GM15510 (cell line): ENCODE results near the gene HNRNPUL2.

Experiments
- POLR2A ChIP-seq: IDR thresholded peaks from 3 replicates; pipeline ENCODE4 v1.6.1; 2011; ENCODE audit warnings: borderline replicate concordance; ENCODE audit not compliant: insufficient read length; ENCODE audit errors: extremely low read depth

Gene HNRNPUL2

DNA sequence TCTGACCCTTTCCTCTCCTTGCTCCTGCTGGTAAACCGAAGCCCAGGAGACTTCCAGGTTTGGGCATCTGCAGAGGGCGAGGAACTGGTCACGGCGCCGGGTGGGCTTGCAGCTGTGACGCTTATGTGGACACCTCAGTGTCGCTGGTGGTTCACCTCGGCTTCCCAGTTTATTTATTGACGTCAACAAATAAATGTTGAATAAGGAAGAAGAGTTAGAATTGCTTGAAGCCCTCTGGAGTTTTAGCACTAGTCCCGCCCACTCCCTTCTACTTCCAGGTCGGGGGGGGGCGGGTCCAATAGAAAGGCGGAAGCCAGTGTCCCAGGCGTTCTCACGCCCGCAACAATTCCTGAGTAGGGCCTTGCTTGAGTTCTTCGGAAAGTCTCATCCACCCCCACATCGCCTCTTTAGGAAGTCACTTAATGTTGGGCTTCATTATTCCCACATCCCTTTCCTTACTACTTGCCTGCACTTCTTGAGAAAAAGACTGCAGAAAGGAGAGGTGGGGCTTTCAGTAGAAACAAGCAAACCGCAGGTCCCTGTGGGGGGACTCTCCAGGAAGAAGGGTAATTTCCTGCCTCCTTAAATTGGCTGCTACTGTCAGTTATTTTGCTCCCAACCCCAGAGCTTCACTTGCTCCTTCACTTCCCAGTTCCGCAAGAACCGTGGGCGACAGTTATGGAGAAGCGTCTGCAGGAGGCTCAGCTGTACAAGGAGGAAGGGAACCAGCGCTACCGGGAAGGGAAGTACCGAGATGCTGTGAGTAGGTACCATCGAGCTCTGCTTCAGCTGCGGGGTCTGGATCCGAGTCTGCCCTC lies 1.1 kb upstream of the HNRNPUL2 start, which contains the start of gene TTC9C:
Gene TTC9C, plus strand, starts transcription at position 316 of the 818 bp plus-strand sequence. Its CDS starts 363 bp downstream, at position 679.
- peak; percentile 65 for TF ChIP-seq POLR2A

DNA sequence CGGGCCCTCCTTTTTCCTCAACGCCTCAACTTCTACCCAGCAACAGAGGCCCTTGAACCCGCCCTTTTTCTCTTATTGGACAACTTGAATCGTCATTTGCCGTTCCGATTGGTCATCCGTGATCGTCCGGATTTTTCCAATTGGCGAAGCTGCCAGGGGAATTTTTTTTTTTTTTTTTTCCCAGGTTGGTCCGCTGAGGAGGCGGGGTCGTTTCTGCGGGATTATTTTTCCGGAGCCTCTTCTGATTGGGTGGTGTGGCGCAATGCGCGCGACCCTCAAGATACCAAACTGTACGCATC lies 564 bp upstream of the HNRNPUL2 start:
- no peak for TF ChIP-seq POLR2A

DNA sequence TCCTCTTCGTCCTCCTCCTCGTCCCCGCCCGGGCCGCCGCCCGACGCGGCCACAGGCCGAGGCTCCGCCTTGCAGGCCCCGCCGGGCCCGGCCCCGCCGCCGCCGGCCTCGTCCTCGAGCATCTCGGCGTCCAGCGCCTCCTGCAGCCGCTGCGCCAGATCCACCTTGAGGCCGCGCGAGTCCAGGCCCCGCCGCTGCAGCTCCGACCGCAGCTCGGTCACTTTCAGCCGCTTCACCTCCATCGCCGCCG lies 417 bp downstream of the HNRNPUL2 start:
- TF ChIP-seq POLR2A = no peak

DNA sequence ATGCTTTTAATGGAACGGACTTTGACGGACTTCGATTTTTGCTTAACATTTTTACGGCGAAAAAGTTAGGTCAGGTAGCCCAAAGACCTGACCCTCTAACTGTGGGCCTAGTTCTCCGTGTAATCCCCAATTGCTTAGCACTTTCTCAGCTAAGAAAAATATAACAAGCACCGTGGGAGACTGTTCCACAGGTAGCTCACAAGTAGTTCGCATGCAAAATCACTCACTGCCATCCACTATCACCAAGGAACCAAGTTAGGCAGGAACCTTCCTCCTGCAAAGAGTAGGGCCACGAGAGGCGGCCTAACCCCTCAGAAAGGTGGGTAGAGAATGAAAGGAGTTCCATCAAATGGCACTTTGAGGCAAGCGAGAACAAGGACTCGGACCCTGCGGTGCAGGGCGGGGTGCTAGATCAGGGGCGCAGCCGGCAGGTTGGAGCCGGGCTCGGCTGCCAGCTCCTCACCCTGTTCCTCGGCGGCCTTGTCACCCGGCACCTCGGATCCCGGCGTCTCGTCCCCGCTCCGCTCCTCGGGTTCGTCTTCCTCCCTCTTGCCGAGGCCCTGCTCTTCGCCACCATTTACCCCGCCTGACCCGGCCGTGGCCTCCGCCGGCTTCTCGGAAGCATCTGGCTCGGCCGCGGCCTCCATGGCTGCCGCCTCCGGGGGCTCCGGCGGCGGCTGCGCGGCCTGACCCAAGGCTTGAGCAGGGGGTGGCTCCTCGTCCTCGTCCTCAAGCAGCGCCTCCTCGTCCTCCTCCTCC lies 922 bp downstream of the HNRNPUL2 start:
- no peak for TF ChIP-seq POLR2A

DNA sequence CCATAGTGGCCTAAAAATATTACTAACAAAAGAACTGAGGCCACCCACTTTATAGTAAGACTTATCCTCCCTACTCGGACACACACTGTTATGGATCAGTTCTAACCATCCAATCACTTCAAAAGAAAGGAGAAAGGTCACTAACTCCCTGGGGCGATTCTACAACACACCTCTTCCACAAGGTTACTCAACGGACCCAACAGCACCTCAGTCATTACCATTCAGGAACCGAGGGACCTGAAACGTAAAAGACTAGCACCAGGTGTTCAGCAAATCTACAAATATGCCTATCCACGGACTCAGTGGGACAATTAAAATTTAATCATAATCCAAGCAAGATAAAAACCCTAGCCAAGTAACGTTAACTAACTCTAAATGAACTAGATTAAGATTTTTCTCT lies 1.6 kb downstream of the HNRNPUL2 start:
- no peak for TF ChIP-seq POLR2A

DNA sequence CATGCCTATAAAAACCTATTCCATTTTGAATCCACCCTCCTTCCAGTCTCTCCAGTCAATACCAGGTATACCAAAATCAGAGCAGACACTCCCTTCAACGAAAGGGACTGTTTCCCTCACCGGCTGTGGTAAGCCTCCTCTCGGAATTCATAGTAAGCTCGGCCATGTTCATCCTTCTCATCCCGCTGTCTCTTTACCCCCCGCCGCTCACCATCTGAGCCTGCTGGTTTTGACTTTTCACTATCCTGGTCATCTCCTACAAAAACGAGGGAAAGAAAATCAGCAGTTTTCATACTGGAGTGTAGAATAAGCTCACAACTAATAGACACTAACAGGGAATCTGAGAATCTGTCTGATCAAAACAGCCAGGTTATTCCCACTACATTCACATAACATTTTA lies 3.1 kb downstream of the HNRNPUL2 start:
- no peak for TF ChIP-seq POLR2A

DNA sequence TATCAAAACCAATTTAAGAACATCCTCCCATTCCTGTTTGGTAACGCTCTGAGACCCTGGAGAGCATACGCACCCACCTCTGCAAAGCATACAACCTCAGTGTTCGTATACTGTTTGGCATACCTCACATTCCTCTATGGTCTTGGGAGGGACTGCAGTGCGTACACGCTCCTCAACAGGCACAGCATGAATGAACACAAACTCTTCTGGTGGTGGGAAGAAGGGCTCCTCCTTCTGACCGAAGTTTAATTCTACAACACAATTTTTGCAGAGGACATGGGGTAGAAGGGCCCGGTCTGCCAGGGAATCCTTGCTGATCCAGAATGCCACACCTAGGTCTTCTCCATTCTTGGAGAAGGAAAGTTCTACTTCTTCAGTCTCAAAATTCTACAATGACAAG lies 5.3 kb downstream of the HNRNPUL2 start:
- no peak for TF ChIP-seq POLR2A

DNA sequence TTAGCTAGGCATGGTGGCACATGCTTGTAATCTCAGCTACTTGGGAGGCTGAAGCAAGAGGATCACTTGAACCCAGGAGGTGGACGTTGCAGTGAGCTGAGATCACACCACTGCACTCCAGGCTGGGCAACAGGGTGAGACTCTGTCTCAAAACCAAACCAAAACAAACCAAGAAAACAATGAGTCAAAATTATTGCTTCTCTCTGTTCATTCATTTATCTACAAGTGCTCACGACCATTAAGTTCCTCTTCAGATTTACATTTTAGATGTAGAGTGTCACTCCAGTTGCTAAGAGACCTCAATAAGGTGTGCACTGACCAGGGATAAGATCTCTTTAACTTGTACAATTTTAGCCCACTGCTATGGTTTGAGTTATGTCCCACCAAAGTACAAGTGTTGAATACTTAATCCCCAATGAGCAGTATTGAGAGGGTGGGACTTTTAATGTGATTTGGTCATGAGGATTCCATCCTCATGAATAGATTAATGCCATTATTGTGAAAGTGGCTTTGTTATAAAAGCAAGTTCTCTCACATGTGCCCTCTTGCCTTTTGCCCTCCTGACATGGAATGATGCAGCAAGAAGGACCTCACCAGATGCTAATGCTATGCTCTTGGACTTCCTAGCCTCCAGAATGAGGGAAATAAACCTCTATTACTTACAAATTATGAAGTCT lies 7.8 kb downstream of the HNRNPUL2 start:
- no peak for TF ChIP-seq POLR2A

DNA sequence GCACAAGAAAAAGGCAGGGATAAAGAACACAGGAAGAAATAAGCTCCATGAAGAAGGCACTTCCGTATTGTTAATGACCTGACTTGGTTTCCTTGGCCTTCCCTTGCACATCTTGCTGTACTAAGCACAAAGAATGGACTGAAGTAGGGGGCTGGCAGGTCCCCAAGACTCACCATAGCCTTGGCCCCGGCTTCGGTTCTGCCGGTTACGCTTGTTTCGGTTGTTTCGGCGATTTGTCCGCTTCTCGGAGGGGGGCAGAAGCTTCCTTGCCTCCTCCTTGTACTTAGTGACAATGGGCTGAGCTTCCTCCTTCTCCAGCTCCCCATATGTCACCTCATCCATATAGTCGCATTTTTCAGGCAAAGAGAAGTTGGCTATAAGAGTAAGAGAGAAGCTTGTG lies 10.4 kb downstream of the HNRNPUL2 start:
- no peak for TF ChIP-seq POLR2A

DNA sequence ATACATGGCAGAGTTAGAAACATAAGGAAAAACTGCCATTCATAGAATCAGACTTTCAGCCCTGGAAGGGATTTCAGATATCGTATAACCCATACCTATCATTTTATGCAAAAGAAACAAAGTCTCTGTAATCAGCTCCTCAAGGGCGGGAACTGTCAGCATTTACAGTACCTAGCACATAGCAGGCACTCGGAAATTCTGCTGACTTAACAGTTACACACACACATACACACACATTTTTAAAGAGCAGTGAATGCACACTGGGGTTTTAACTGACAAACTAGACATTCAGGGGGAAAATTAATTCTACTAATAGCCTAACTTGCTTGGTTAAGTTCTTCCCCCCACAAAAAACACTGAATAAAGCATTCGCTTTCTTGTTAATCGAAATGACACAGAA lies 11.1 kb downstream of the HNRNPUL2 start:
- TF ChIP-seq POLR2A = no peak

DNA sequence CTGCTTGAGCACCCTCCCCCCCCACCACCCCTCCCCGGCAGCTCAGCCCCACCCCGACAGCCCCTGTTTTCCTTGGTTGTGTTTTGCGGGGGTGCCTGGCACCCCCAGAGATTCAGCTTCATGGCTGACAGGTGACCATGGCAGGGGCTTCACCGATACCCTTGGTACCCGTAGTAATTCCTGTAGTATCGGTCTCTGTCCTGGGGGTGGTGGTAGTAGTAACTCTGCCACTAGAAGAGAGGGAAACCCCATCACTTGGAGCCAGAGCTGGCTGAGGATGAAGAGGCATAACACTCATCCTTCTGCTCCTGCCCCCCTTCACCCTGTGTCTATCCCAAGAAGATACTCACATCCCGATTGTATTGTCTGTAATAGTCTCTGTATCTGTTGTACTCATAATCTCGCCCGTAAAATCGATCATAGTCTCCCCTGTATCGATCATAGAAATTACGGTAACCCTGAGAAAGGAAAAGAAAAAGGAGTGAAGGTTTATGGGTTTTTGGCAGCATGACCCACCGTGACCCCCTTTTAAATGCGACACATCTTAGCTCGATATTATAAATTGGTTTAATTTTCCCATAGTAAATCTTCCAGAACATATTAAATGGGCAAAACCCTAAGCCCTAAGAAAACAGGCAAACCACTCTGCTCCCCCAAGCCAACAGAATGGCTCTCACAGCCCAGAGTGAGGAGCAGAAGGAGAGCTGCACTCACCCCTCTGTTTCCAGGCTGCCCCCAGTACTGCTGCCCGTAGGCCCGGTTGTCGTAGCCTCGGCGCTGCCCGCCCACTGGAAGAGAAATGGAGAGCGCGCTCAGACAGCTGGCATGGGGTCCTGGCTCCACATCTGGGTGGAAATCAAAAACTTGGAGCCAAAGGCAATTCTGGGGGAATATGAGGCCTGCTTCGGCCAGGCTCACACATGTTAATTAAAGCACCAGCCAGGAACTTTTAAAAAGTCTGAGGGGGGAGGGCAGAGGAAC lies 11.8 kb downstream of the HNRNPUL2 start:
- TF ChIP-seq POLR2A = no peak

DNA sequence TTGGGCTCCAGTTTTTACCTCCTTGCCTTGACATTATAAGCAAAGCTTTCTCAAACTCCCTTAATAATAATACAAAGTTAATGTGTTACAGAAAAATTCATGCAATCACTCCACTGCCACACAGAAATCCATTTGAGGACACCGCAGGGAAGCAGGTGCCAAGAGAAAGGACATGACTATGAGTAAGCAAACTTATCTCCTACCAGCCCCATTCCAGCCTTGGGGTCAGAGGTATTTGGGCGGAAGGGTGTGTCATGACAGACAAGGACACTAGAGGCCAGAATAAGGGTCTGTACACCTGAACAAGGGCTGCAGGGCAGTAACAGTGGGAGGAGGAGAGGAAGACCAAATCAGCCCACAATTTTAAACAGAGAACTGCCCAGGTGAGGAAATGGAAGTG lies 13.9 kb downstream of the HNRNPUL2 start:
- no peak for TF ChIP-seq POLR2A

DNA sequence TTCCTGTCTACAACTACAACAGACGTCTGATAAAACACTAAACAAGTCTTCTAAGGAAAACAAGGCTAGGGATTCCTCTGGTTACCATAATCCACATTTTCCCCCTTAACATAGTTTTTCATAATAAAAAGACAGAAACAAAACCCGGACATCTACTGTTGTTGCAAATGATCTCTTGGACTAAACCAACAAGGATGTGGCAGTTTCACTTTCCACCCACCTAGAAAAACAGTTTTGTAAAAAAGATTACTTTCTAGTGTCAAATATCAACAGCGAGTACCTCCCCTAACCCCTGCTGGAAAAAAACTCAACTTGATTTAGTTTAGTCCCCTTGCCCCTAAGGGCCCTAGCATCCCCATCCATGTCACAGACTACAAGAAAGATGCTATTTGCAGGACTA lies 14.4 kb downstream of the HNRNPUL2 start:
- no peak for TF ChIP-seq POLR2A

DNA sequence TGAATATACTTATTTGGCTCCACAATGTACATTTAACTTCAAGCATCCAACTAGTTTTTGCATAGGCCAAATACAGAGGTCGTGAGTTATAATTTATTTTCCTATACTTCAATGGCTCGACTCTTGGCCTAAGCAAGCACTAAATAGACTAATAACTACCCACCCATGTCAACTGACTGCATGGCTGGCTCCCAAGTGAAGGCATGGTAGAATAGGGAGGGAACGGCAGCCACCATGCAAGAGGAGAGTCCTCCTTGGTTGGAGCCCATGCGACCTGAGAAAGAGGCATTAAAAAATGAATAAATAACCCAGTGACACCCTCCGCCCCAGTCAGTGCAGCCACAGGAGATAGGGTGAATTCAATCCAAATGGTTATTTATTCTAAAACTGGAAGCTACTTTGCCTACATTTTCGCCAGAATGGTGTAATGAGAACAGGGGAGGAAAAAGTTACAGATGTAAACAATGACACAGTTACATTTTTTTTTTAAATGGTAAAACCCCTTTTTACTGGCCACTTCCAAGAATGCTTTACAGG lies 14.9 kb downstream of the HNRNPUL2 start:
- no peak for TF ChIP-seq POLR2A
